ENCODE results near the gene NT5C1A.

The NT5C1A gene

GRCh38 chr1:39690794-39691382 lies 19.0 kb upstream of the NT5C1A start:
- peak overlapping the region; percentile 26 to 48 for H3K4me3 ChIP-seq (ENCODE audit: low read length in 2 of 2)
- no peak overlapping the region for H3K27ac ChIP-seq (ENCODE audit: low read depth in 2 of 2, low read length in 2 of 2)
- peaks cover 45 to 50% of the 10 kb centered on the region in 2 donors for H3K27me3 ChIP-seq (ENCODE audit: control insufficient read depth in 2 of 2, insufficient read depth in 2 of 2, low read length in 2 of 2)
- no peaks in the 10 kb centered on the region for H3K36me3 ChIP-seq (ENCODE audit: control insufficient read depth in 2 of 2, insufficient read depth in 2 of 2, low read length in 2 of 2)
- peaks cover 2 to 4% of the 10 kb centered on the region in 2 donors for H3K4me1 ChIP-seq (ENCODE audit: control insufficient read depth in 2 of 2, insufficient read depth in 2 of 2, low read length in 2 of 2)
- no peaks in the 10 kb centered on the region for H3K9me3 ChIP-seq (ENCODE audit: control insufficient read depth in 2 of 2, low read length in 2 of 2)
- H3K9ac ChIP-seq (ENCODE audit: low read depth in 1 of 2, low read length in 2 of 2) = no peak overlapping the region

- Histone ChIP-seq H3K9me3 (ENCODE audit: control insufficient read depth in 2 of 2, low read length in 2 of 2) (no peaks in the 10 kb centered on the region), H3K27me3 (ENCODE audit: control insufficient read depth in 2 of 2, insufficient read depth in 2 of 2, low read length in 2 of 2) (peaks cover 44 to 50% of the 10 kb centered on the region in 2 donors), H3K36me3 (ENCODE audit: control insufficient read depth in 2 of 2, insufficient read depth in 2 of 2, low read length in 2 of 2) (no peaks in the 10 kb centered on the region), H3K27ac (ENCODE audit: low read depth in 2 of 2, low read length in 2 of 2) (no peak overlapping the region), H3K4me3 (ENCODE audit: low read length in 2 of 2) (no peak overlapping the region), H3K4me1 (ENCODE audit: control insufficient read depth in 2 of 2, insufficient read depth in 2 of 2, low read length in 2 of 2) (peaks cover 2 to 4% of the 10 kb centered on the region in 2 donors), H3K9ac (ENCODE audit: low read depth in 1 of 2, low read length in 2 of 2) (no peak overlapping the region)
Measured at GRCh38 chr1:39690225-39690624, 18.3 kb upstream of the NT5C1A start.

GRCh38 chr1:39689635-39690034 lies 17.7 kb upstream of the NT5C1A start:
- Histone ChIP-seq H3K9me3 (ENCODE audit: control insufficient read depth in 2 of 2, low read length in 2 of 2) (no peaks in the 10 kb centered on the region), H3K4me3 (ENCODE audit: low read length in 2 of 2) (no peak overlapping the region), H3K36me3 (ENCODE audit: control insufficient read depth in 2 of 2, insufficient read depth in 2 of 2, low read length in 2 of 2) (no peaks in the 10 kb centered on the region), H3K27me3 (ENCODE audit: control insufficient read depth in 2 of 2, insufficient read depth in 2 of 2, low read length in 2 of 2) (peaks cover 47 to 49% of the 10 kb centered on the region in 2 donors), H3K4me1 (ENCODE audit: control insufficient read depth in 2 of 2, insufficient read depth in 2 of 2, low read length in 2 of 2) (peaks cover 2 to 4% of the 10 kb centered on the region in 2 donors), H3K9ac (ENCODE audit: low read depth in 1 of 2, low read length in 2 of 2) (no peak overlapping the region), H3K27ac (ENCODE audit: low read depth in 2 of 2, low read length in 2 of 2) (no peak overlapping the region)

GRCh38 chr1:39689214-39689613 lies 17.3 kb upstream of the NT5C1A start:
- Histone ChIP-seq H3K4me3 (ENCODE audit: low read length in 2 of 2) (no peak overlapping the region), H3K27me3 (ENCODE audit: control insufficient read depth in 2 of 2, insufficient read depth in 2 of 2, low read length in 2 of 2) (peaks cover 48 to 54% of the 10 kb centered on the region in 2 donors), H3K27ac (ENCODE audit: low read depth in 2 of 2, low read length in 2 of 2) (no peak overlapping the region)

GRCh38 chr1:39688706-39689105 lies 16.8 kb upstream of the NT5C1A start:
- Histone ChIP-seq H3K4me3 (ENCODE audit: low read length in 2 of 2) (no peak overlapping the region), H3K4me1 (ENCODE audit: control insufficient read depth in 2 of 2, insufficient read depth in 2 of 2, low read length in 2 of 2) (peaks cover 2 to 4% of the 10 kb centered on the region in 2 donors), H3K9ac (ENCODE audit: low read depth in 1 of 2, low read length in 2 of 2) (no peak overlapping the region), H3K27ac (ENCODE audit: low read depth in 2 of 2, low read length in 2 of 2) (no peak overlapping the region), H3K27me3 (ENCODE audit: control insufficient read depth in 2 of 2, insufficient read depth in 2 of 2, low read length in 2 of 2) (peaks cover 48 to 59% of the 10 kb centered on the region in 2 donors), H3K9me3 (ENCODE audit: control insufficient read depth in 2 of 2, low read length in 2 of 2) (no peaks in the 10 kb centered on the region), H3K36me3 (ENCODE audit: control insufficient read depth in 2 of 2, insufficient read depth in 2 of 2, low read length in 2 of 2) (no peaks in the 10 kb centered on the region)

More at GRCh38 chr1:39689214-39689613, 17.3 kb upstream of the NT5C1A start:
- H3K36me3 ChIP-seq (ENCODE audit: control insufficient read depth in 2 of 2, insufficient read depth in 2 of 2, low read length in 2 of 2) = no peaks in the 10 kb centered on the region
- H3K9ac ChIP-seq (ENCODE audit: low read depth in 1 of 2, low read length in 2 of 2) = no peak overlapping the region
- no peaks in the 10 kb centered on the region for H3K9me3 ChIP-seq (ENCODE audit: control insufficient read depth in 2 of 2, low read length in 2 of 2)
- H3K4me1 ChIP-seq (ENCODE audit: control insufficient read depth in 2 of 2, insufficient read depth in 2 of 2, low read length in 2 of 2) = peaks cover 2 to 4% of the 10 kb centered on the region in 2 donors

- peaks cover 42 to 59% of the 10 kb centered on the region in 2 donors for H3K27me3 ChIP-seq (ENCODE audit: control insufficient read depth in 2 of 2, insufficient read depth in 2 of 2, low read length in 2 of 2)
- no peaks in the 10 kb centered on the region for H3K9me3 ChIP-seq (ENCODE audit: control insufficient read depth in 2 of 2, low read length in 2 of 2)
- H3K4me3 ChIP-seq (ENCODE audit: low read length in 2 of 2) = no peak overlapping the region
- H3K27ac ChIP-seq (ENCODE audit: low read depth in 2 of 2, low read length in 2 of 2) = no peak overlapping the region
- H3K4me1 ChIP-seq (ENCODE audit: control insufficient read depth in 2 of 2, insufficient read depth in 2 of 2, low read length in 2 of 2) = peaks cover 2 to 4% of the 10 kb centered on the region in 2 donors
- no peaks in the 10 kb centered on the region for H3K36me3 ChIP-seq (ENCODE audit: control insufficient read depth in 2 of 2, insufficient read depth in 2 of 2, low read length in 2 of 2)
- no peak overlapping the region for H3K9ac ChIP-seq (ENCODE audit: low read depth in 1 of 2, low read length in 2 of 2)
Measured at GRCh38 chr1:39687243-39687642, 15.3 kb upstream of the NT5C1A start.

GRCh38 chr1:39685071-39685470 lies 13.2 kb upstream of the NT5C1A start:
- Histone ChIP-seq H3K27ac (ENCODE audit: low read depth in 2 of 2, low read length in 2 of 2) (no peak overlapping the region), H3K4me1 (ENCODE audit: control insufficient read depth in 2 of 2, insufficient read depth in 2 of 2, low read length in 2 of 2) (no peaks in the 10 kb centered on the region), H3K9me3 (ENCODE audit: control insufficient read depth in 2 of 2, low read length in 2 of 2) (no peaks in the 10 kb centered on the region), H3K9ac (ENCODE audit: low read depth in 1 of 2, low read length in 2 of 2) (no peak overlapping the region), H3K4me3 (ENCODE audit: low read length in 2 of 2) (no peak overlapping the region), H3K36me3 (ENCODE audit: control insufficient read depth in 2 of 2, insufficient read depth in 2 of 2, low read length in 2 of 2) (no peaks in the 10 kb centered on the region), H3K27me3 (ENCODE audit: control insufficient read depth in 2 of 2, insufficient read depth in 2 of 2, low read length in 2 of 2) (peaks cover 32 to 52% of the 10 kb centered on the region in 2 donors)

GRCh38 chr1:39684313-39684664 lies 12.4 kb upstream of the NT5C1A start:
- H3K4me1 ChIP-seq (ENCODE audit: control insufficient read depth in 2 of 2, insufficient read depth in 2 of 2, low read length in 2 of 2) = no peaks in the 10 kb centered on the region
- H3K9ac ChIP-seq (ENCODE audit: low read depth in 1 of 2, low read length in 2 of 2) = no peak overlapping the region
- H3K27me3 ChIP-seq (ENCODE audit: control insufficient read depth in 2 of 2, insufficient read depth in 2 of 2, low read length in 2 of 2) = peaks cover 24 to 45% of the 10 kb centered on the region in 2 donors
- H3K27ac ChIP-seq (ENCODE audit: low read depth in 2 of 2, low read length in 2 of 2) = no peak overlapping the region
- H3K9me3 ChIP-seq (ENCODE audit: control insufficient read depth in 2 of 2, low read length in 2 of 2) = no peaks in the 10 kb centered on the region
- H3K36me3 ChIP-seq (ENCODE audit: control insufficient read depth in 2 of 2, insufficient read depth in 2 of 2, low read length in 2 of 2) = no peaks in the 10 kb centered on the region
- no peak overlapping the region for H3K4me3 ChIP-seq (ENCODE audit: low read length in 2 of 2)

GRCh38 chr1:39683591-39684312 lies 11.8 kb upstream of the NT5C1A start:
- Histone ChIP-seq H3K36me3 (ENCODE audit: control insufficient read depth in 2 of 2, insufficient read depth in 2 of 2, low read length in 2 of 2) (no peaks in the 10 kb centered on the region), H3K27ac (ENCODE audit: low read depth in 2 of 2, low read length in 2 of 2) (no peak overlapping the region), H3K4me1 (ENCODE audit: control insufficient read depth in 2 of 2, insufficient read depth in 2 of 2, low read length in 2 of 2) (no peaks in the 10 kb centered on the region), H3K4me3 (ENCODE audit: low read length in 2 of 2) (no peak overlapping the region), H3K27me3 (ENCODE audit: control insufficient read depth in 2 of 2, insufficient read depth in 2 of 2, low read length in 2 of 2) (peaks cover 21 to 41% of the 10 kb centered on the region in 2 donors), H3K9ac (ENCODE audit: low read depth in 1 of 2, low read length in 2 of 2) (no peak overlapping the region), H3K9me3 (ENCODE audit: control insufficient read depth in 2 of 2, low read length in 2 of 2) (no peaks in the 10 kb centered on the region)

GRCh38 chr1:39681999-39682398 lies 10.1 kb upstream of the NT5C1A start:
- H3K9me3 ChIP-seq (ENCODE audit: control insufficient read depth in 2 of 2, low read length in 2 of 2) = no peaks in the 10 kb centered on the region
- H3K4me3 ChIP-seq (ENCODE audit: low read length in 2 of 2) = no peak overlapping the region
- no peaks in the 10 kb centered on the region for H3K36me3 ChIP-seq (ENCODE audit: control insufficient read depth in 2 of 2, insufficient read depth in 2 of 2, low read length in 2 of 2)
- no peaks in the 10 kb centered on the region for H3K4me1 ChIP-seq (ENCODE audit: control insufficient read depth in 2 of 2, insufficient read depth in 2 of 2, low read length in 2 of 2)
- no peak overlapping the region for H3K9ac ChIP-seq (ENCODE audit: low read depth in 1 of 2, low read length in 2 of 2)
- H3K27ac ChIP-seq (ENCODE audit: low read depth in 2 of 2, low read length in 2 of 2) = no peak overlapping the region
- peaks cover 17 to 38% of the 10 kb centered on the region in 2 donors for H3K27me3 ChIP-seq (ENCODE audit: control insufficient read depth in 2 of 2, insufficient read depth in 2 of 2, low read length in 2 of 2)

All from mucosa of rectum (tissue), 2 donors.